Breast epithelium (tissue), 4 donors: ENCODE measurements around the gene RNF11. TPM values are rescaled to one million over a fixed set of nuclear protein-coding genes. Genes with fewer than 3 reads are reported as not detected.

ENCODE experiments used
- DNase-seq, 2 donors: peaks; one replicate each; pipeline ENCODE4 v3.0.0-alpha.2; 2019; ENCODE audit warnings: low spot score in 2 of 2
- H3K27ac ChIP-seq, 2 donors: fragments of 200-600 bp; sonication (generic) in 1 of 2; one replicate each; pipeline ENCODE4 v1.5.1; 2016 to 2019; ENCODE audit warnings: mild to moderate bottlenecking in 1 of 2
- H3K27me3 ChIP-seq, 2 donors: fragments of 200-600 bp; sonication (generic) in 1 of 2; one replicate each; pipeline versions ENCODE4 v1.5.1 to v1.6.0; 2017 to 2019; ENCODE audit warnings: control low read depth in 1 of 2, mild to moderate bottlenecking in 1 of 2
- H3K36me3 ChIP-seq: fragments of 200-600 bp; one replicate; pipeline ENCODE4 v1.5.1; 2019
- H3K4me1 ChIP-seq, 2 donors: fragments of 200-600 bp; sonication (generic); one replicate each; pipeline ENCODE4 v1.5.1; 2016 to 2019; ENCODE audit warnings: control low read depth in 1 of 2
- H3K4me3 ChIP-seq, 3 donors: fragments of 200-600 bp; sonication (generic); 1 replicate in 2 of 3; 2 replicates in 1 of 3; pipeline ENCODE4 v1.5.1; 2016 to 2019; ENCODE audit warnings: mild to moderate bottlenecking in 3 of 3, moderate library complexity in 2 of 3
- H3K9me3 ChIP-seq, 2 donors: fragments of 200-600 bp; sonication (generic) in 1 of 2; one replicate each; pipeline ENCODE4 v1.5.1; 2016 to 2019; ENCODE audit warnings: control low read depth in 1 of 2
- CTCF ChIP-seq, 3 donors: fragments of 450-650 bp; IDR thresholded peaks; one replicate each; pipeline ENCODE4 v1.5.1; 2016 to 2017; ENCODE audit warnings: antibody characterized with exemption in 3 of 3, mild to moderate bottlenecking in 3 of 3, moderate library complexity in 3 of 3
- POLR2A ChIP-seq: fragments of 450-650 bp; IDR thresholded peaks from one replicate; pipeline ENCODE4 v1.6.1; 2016; ENCODE audit warnings: antibody characterized with exemption, mild to moderate bottlenecking, moderate library complexity
- POLR2AphosphoS5 ChIP-seq, 3 donors: sonication (generic); formaldehyde crosslinking; IDR thresholded peaks; one replicate each; pipeline ENCODE4 v1.6.1; 2017; ENCODE audit warnings: antibody characterized with exemption in 3 of 3
- intact Hi-C: fragments of 100-400 bp; cut with DNase I; formaldehyde crosslinking; loops from one replicate; pipeline ENCODE4 v1.15.1; 2023; ENCODE audit warnings: low total_unique reads
- total RNA-seq, 3 donors: library from RNA; depleted of rRNA; stranded (reverse); fragments of >200 nt; gene quantifications; one replicate each; pipeline ENCODE4 v1.1.0, GENCODE V29; 2016

The RNF11 gene
- total RNA-seq, 3 donors from 2014 or later = 96.0 to 100 (median 96.9) TPM

- Histone ChIP-seq H3K4me3 (no peak overlapping the region), H3K4me1 (peaks cover 0 to 6% of the 10 kb centered on the region in 2 donors), H3K36me3 (no peaks in the 10 kb centered on the region), H3K27me3 (no peaks in the 10 kb centered on the region), H3K9me3 (no peaks in the 10 kb centered on the region), H3K27ac (peak overlapping the region in 1 of 2 donors; percentile 32)
- TF ChIP-seq POLR2A (no peak), POLR2AphosphoS5 (IDR thresholded peaks at IDR 0.05) (no peak), CTCF (IDR thresholded peaks at IDR 0.05) (no peak)
- intact Hi-C loops = no loop called here
- no peak for DNase-seq
These were observed 81.7 kb downstream of the RNF11 start for GRCh38 chr1:51317798-51318197.

DNA sequence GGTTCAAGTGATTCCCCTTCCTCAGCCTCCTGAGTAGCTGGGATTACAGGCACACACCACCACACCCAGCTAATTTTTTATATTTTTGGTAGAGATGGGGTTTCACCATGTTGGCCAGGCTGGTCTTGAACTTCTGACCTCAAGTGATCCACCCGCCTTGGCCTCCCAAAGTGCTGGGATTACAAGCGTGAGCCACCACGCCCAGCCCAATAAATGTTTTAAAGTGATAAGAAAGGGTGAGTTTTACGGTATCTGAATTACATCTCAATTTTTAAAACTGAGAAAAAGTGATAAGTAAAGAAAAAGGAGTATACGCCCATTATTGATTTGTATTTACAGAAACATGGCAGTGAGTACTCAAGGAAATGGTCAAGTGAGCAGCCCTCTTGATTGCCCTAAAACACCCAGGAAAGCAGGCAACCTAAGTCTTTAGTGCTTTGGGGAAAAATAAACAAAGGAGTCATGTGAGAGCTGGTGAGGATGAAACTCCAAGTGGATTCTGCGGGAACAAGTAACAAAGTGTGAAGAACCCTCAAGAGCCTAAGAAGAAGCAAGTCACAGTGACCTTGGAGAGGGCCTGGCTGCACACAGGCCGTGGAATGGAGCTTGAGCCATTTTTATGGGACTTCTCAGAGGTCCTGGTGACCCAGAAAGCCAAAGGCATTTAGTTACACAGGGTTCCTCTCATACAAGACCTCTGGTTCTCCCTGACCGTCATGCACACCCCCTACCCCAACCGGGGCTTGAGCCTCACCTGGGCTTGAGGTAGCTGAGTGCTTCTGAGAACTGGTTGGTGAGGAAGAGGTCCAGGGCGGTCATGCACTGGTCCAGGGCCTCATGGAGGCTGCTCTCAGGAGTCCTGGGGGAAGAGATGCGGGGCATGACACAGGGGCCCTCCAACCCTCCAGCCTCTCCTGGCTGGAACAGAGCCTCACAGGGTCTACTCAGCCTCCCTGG, 85.2 kb downstream of the RNF11 start:
- peak overlapping the region; percentile 17 to 82 for H3K27ac ChIP-seq
- TF ChIP-seq CTCF (IDR thresholded peaks at IDR 0.05) = no peak
- no peak for TF ChIP-seq POLR2AphosphoS5 (IDR thresholded peaks at IDR 0.05)
- TF ChIP-seq POLR2A = no peak
- H3K27me3 ChIP-seq = no peaks in the 10 kb centered on the region
- H3K4me1 ChIP-seq = no peaks in the 10 kb centered on the region
- no peak overlapping the region for H3K4me3 ChIP-seq
- intact Hi-C loops = no loop called here
- no peaks in the 10 kb centered on the region for H3K9me3 ChIP-seq
- H3K36me3 ChIP-seq = no peaks in the 10 kb centered on the region
- no peak for DNase-seq

DNA sequence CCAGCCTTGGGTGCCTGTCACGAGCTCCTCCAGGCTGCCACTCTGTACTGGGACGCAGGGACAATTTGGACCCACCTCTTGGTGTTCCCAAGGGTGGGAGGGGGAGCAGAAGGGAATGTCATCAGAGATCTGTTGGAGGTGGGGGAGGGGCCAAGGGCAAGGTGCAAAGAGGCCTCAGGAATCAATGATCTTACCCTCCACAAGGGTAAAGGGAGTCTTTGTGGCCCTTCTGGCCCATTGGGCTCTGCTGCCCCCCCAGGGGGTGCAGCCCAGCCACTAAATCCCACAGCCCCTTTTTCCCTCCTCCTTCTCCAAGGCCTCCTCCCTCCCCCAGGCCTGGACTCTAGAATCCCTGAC, 85.8 kb downstream of the RNF11 start:
- Histone ChIP-seq H3K27ac (peak overlapping the region; percentile 17 to 82), H3K36me3 (no peaks in the 10 kb centered on the region), H3K4me1 (no peaks in the 10 kb centered on the region), H3K9me3 (no peaks in the 10 kb centered on the region), H3K4me3 (no peak overlapping the region), H3K27me3 (no peaks in the 10 kb centered on the region)
- intact Hi-C loops = no loop called here
- TF ChIP-seq POLR2A (no peak), POLR2AphosphoS5 (IDR thresholded peaks at IDR 0.05) (no peak), CTCF (IDR thresholded peaks at IDR 0.05) (no peak)
- no peak for DNase-seq

DNA sequence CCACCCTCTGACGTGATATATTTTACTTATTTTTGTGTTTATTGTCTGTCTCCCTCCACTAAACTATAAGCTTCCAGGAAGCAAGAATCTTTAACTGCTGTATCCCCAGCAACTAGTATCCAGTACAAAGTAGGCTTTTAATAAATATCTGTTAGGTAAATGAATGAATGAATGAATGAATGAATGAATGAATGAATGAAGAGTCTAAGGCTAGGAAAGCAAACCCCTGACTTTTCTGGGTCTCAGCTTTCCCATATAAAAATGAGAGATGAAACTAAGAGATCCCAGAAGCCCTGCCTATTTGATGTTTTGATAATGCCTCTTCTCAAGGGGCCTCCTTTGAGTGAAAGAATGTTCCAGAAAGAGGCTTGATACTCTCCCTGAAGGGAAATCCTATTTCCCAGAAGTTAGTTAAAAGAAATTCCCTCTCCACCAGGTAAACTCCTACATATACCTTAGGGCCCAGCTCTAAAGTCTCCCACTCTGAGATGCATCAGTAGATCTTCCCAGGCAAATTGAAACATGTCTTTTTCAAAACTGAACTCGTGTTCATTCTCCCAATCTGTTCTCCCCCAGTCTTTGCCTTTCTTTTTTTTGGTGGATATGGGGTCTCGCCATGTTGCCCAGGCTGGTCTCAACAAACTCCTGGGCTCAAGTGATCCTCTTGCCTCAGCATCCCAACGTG, 86.5 kb downstream of the RNF11 start:
- Histone ChIP-seq H3K4me3 (no peak overlapping the region), H3K27me3 (no peaks in the 10 kb centered on the region), H3K27ac (peak overlapping the region in 1 of 2 donors; percentile 40), H3K9me3 (no peaks in the 10 kb centered on the region), H3K4me1 (no peaks in the 10 kb centered on the region), H3K36me3 (no peaks in the 10 kb centered on the region)
- no peak for TF ChIP-seq CTCF (IDR thresholded peaks at IDR 0.05)
- TF ChIP-seq POLR2A = no peak
- TF ChIP-seq POLR2AphosphoS5 (IDR thresholded peaks at IDR 0.05) = no peak
- no peak for DNase-seq
- intact Hi-C loops = no loop called here

Other genes with a start within 250 kb of the RNF11 start
- gene C1orf185, start 134.0 kb upstream of the RNF11 start, total RNA-seq = not detected
- 100 to 1,000 TPM in 1 of 3 donors, 10 to 100 TPM in 1, under 1 TPM in 1; 0.96 to 111 (median 72.1) TPM for gene TTC39A, start 94.3 kb downstream of the RNF11 start, total RNA-seq